HFF-Myc (cell line): ENCODE measurements around the gene NAV2.
A peak's percentile ranks its signal among the peaks of the same experiment; 100 is the strongest.

Source experiments
- DNase-seq: peaks from one replicate; pipeline ENCODE4 v3.0.0-alpha.2; 2011; ENCODE audit warnings: low read depth; ENCODE audit errors: extremely low read depth
- H3K4me3 ChIP-seq: replicated peaks from 2 replicates; pipeline ENCODE4 v1.5.1; 2011; ENCODE audit warnings: low read depth, mild to moderate bottlenecking, control low read depth, low read length
- TF ChIP-seq, protein P1 (sequence below): IDR thresholded peaks from 2 replicates; pipeline ENCODE4 v1.5.1; 2012; ENCODE audit warnings: mild to moderate bottlenecking, low read depth, low read length, control low read depth; ENCODE audit errors: missing control alignments

The NAV2 gene

DNA sequence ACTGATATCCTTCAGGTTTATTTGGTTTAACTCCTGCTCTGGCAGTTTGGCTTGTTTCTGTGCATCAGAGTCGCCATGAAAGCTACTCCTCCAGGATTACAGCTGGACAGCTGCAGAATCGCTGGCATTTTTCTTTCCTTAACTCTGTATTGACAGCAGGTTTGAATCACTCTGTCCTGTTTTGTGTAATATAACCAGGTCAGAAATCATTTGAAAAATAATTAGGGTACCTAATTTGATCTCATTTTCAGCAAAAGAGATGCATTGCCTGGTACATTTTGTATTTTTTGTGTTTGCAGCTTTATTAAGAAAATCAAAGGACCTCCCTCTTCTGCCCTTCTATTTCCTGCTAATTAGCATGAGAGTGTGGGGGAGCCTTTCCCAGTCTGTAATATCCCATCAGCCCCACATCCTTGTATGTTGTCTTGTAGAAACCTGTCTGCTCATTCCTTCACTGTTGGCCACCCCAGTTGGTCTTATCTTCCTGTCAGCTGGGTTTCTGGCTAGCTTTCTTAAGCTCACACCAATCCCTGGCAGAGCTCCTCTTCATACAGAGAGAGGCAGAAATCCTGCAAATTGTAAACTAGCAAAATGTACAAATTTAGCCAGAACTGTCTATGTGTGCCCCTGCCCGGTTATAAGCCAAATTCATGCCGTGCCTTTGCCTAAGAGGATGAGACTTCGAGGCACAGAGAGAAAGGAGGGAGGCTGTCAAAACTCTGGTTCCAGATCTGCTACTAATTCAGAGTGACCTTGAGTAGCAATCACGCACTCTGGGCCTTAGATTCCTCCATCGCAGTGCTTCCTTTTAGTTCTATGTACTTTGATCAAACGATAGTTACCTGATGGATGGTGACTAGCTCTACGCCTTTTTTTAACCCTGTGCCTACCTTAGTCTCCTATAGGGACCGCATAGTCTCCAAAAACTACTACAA is 200.6 kb downstream of the NAV2 start:
- no peak overlapping the region for H3K4me3 ChIP-seq
- TF ChIP-seq, protein P1, sequence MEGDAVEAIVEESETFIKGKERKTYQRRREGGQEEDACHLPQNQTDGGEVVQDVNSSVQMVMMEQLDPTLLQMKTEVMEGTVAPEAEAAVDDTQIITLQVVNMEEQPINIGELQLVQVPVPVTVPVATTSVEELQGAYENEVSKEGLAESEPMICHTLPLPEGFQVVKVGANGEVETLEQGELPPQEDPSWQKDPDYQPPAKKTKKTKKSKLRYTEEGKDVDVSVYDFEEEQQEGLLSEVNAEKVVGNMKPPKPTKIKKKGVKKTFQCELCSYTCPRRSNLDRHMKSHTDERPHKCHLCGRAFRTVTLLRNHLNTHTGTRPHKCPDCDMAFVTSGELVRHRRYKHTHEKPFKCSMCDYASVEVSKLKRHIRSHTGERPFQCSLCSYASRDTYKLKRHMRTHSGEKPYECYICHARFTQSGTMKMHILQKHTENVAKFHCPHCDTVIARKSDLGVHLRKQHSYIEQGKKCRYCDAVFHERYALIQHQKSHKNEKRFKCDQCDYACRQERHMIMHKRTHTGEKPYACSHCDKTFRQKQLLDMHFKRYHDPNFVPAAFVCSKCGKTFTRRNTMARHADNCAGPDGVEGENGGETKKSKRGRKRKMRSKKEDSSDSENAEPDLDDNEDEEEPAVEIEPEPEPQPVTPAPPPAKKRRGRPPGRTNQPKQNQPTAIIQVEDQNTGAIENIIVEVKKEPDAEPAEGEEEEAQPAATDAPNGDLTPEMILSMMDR = no peak

DNA sequence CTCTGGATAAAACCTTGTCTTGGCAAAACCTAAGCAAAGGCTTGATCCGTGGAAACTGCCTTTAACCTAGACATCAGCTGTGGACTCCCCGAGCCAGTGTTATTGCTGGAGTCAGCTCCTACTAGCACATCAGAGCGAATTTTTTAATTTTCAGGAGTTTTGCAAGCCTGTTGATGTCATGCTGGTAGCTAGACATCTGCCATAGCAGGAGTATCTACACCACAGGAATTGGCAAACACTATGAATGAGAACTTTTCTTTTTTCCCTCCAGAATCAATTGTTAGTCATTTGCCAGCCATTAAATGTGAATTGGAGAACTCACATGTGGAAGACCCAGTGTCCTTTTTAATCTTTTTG is 201.2 kb downstream of the NAV2 start:
- TF ChIP-seq, protein P1 = no peak
- H3K4me3 ChIP-seq = no peak overlapping the region
- no peak for DNase-seq

More for the DNA sequence above, 200.6 kb downstream of the NAV2 start:
- DNase-seq = no peak

DNA sequence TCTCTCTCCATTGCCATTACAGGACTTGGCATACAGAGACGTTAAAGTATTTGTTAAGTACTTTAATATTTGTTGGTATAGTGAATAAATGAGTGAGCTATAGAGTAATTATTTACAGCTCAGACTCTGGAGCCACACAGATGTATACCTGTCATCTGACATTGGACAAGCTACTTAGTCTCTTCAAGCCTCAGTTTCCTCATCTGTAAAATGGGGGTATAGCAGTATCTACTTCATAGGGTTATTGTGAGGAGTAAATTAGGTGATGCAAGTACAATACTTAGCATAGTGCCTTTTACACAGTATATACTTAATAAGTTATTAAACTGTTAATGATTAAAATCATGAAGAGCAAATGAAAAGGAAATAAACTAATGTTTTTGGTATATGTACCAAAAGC is 203.2 kb downstream of the NAV2 start:
- H3K4me3 ChIP-seq = no peak overlapping the region
- DNase-seq = no peak
- TF ChIP-seq, protein P1 = no peak

DNA sequence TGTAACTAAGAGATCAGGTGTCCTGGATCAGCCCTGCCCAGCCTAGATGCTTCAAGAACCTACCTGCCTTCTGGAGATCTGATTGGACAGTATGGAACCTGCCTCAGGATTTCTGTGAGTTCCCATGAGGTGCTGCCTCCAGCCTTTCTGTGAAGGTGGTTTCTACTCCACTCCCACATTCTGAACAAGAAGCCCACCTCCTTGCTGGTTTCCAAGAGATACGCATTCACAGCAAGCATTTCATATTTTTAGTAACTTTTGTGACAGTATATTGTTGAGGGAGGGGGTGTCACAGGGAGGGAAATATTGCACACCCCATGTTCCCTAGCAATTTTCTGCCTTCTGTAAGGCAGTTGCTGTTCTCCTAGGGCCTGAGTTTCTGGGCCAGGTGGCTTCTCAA is 204.4 kb downstream of the NAV2 start:
- no peak for DNase-seq
- TF ChIP-seq, protein P1 = no peak
- H3K4me3 ChIP-seq = no peak overlapping the region

DNA sequence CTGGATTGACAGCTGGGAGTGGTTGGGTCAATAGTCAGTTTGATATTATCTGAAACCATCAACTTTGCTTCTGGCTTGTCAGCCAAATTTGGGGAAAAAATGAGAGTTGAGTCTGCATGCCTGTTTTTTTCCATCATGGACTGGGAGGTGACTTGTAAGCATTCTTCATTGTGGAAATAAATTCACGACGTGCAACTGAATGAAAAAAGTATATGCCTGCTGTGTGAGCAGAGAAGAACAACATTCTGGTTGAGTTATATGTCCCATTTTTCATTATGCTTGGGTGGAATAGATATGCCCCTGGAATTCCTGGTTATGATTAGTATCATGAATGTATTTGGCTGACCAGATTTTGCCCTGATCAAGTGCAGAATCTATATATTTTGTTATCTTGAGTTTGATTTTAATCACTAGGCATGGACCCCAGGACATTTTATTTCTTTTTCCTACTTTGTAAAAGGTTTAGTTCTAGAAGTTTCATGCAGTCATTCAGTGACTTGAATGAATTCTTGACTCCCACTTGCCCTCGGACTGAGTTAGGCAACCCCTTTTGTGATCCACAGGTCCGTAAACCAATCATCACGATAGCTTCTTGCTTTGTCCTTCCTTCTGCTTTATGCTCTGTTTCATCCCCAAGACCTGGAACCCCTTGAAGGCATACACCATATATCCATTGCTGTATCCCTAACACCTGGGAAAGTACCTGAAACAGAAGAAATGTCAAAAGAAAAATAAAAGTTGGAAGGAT is 205.8 kb downstream of the NAV2 start:
- no peak overlapping the region for H3K4me3 ChIP-seq
- TF ChIP-seq, protein P1 = no peak
- no peak for DNase-seq

DNA sequence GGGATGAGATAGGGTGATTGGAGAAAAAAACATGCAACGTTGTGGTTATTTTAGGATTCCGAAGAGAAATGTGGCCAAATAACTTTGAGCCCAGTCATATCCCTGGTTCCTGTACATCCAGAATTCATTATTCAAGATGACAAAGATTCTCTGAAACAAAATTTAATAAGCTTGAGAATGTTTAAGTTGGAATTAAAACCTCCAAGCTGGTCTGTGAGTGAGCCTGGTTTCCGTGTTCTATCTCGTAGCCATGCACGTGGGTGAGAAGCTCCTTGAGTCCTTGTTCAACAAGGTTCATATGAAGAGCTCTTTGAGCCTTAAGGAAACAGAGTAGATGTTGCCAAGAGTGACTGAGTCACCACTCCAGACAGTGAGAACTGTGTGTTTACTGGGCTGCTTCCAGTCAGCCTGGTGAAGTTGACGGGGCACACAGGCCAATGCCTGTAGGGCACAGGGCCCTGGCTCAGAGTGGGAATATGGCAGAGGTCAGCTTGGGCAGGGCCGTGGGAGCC is 206.5 kb downstream of the NAV2 start:
- DNase-seq = peak; percentile 89
- TF ChIP-seq, protein P1 = no peak
- no peak overlapping the region for H3K4me3 ChIP-seq
